GM18526 (cell line): ENCODE data around the gene SPC25.

ENCODE experiments used
- POLR2A ChIP-seq: IDR thresholded peaks from 3 replicates; pipeline ENCODE4 v1.6.1; 2011; ENCODE audit not compliant: insufficient read length; ENCODE audit errors: extremely low read depth

SPC25 gene

DNA sequence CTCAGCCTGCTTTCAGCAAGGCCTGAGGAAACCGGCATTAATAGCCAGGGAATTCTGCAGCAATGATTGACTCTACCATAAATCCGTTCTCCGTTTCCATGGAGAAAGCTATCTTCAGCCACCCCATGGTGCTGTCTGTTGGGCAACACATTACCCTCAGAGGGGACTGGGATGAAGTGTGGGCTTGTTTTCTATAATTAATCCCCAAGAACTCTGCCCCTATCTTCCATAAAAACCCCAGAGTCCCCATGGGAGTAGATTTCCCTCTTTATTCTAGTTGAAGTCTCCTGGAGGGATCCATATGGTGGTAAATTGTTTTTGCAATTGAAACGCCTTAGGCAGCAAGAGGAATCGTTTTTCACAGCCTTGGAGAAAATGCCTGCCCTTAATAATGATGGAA lies 20.1 kb upstream of the SPC25 start:
- no peak for TF ChIP-seq POLR2A

- TF ChIP-seq POLR2A = no peak
Observed at GRCh38 chr2:168907940-168908662, 17.9 kb upstream of the SPC25 start.

DNA sequence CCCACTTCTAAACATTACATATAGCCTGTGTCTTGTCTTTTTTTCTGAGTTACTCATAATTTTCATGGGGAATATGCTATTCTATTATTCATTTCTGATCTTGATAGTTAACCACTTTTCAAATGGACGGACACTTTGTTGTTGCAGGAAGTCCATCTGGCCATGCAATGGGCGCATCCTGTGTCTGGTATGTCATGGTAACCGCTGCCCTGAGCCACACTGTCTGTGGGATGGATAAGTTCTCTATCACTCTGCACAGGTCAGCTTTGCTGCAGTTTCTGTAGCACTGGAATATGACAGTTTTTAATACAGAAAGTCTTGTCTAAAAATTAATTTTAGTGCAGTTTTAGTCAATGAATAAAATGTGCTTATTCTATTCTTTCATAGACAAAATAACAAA lies 14.1 kb upstream of the SPC25 start:
- no peak for TF ChIP-seq POLR2A

GRCh38 chr2:168903888-168904287 lies 13.7 kb upstream of the SPC25 start:
- TF ChIP-seq POLR2A = no peak

DNA sequence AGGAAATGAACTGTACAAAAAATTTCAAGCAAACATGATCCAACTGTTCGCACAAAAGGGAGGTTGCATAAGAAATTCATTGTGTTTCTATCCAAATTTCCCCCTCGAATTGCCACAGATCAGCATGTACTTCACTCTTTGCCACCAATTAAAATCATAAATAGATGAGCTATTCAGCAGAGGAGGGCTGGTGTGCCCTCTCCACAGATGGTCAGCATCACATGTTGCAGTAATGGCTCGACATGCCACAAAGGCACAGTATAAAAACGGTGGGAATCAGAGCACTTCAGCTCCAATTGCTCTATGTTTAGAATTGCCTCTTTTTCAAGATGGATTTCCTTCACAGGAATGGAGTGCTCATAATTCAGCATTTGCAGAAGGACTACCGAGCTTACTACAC lies 10.8 kb upstream of the SPC25 start, which contains the start of gene G6PC2:
G6PC2 (plus strand) TSS at position 289 of the 400 bp plus-strand sequence; CDS start at position 330, 41 bp downstream.
- TF ChIP-seq POLR2A = no peak

DNA sequence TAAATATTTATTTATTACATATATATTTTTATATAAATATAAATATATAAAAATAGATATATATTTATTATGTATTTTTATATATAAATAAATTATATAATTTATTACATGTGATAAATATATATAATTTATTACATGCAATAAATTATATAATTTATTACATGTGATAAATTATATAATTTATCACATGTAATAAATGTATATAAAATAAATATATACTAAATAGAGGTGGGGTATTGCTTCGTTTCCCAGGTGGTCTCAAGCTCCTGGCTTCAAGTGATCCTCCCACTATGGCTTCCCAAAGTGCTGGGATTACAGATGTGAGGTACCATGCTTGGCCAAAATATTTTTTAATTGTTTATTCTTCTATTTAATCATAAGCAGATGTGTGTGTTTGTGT lies 7.2 kb upstream of the SPC25 start:
- no peak for TF ChIP-seq POLR2A

DNA sequence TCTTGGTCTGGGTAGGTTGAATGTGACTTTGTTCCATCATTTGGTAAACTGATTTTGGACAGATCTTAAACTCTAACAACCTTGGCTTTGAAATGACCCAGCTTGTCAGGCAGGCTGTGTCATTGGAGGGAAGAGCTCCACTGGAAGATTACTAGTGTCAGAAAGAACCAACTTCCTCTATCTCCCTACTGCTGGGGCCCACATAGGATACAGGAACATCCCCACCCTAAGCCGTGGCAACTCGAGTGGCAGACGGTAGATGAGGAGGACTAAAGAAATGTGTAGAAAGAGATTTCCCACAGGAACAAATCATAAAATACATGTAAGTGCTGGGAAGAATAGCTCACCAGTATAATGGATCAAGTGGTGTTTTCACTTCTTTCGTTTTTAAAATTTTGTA lies 6.6 kb upstream of the SPC25 start:
- TF ChIP-seq POLR2A = no peak

GRCh38 chr2:168895771-168896170 lies 5.5 kb upstream of the SPC25 start:
- TF ChIP-seq POLR2A = no peak

- TF ChIP-seq POLR2A = no peak
Observed at GRCh38 chr2:168894720-168895119, 4.5 kb upstream of the SPC25 start.

- no peak for TF ChIP-seq POLR2A
Observed at GRCh38 chr2:168894101-168894500, 3.9 kb upstream of the SPC25 start.

GRCh38 chr2:168892327-168892726 lies 2.1 kb upstream of the SPC25 start:
- no peak for TF ChIP-seq POLR2A

DNA sequence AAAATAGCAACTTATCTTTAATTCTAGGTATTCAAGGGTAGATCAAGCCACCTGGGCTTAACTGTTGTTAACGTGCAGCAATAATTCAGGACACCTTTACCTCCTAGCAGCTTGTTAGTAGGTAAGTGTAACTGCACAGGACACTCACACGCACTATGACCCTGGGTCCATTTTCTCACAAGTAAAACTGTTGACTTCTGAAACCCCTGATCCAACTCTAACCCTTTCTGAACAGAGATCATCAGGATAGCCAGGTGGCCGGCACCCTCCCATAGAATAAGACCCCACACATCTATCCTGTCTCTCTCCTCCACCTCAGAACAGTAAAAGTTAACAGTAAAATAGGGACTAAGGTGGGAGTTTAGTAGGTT lies 610 bp downstream of the SPC25 start:
- no peak for TF ChIP-seq POLR2A

GRCh38 chr2:168884975-168885374 lies 5.3 kb downstream of the SPC25 start:
- no peak for TF ChIP-seq POLR2A

GRCh38 chr2:168874368-168875054 lies 15.7 kb downstream of the SPC25 start:
- no peak for TF ChIP-seq POLR2A

GRCh38 chr2:168858146-168858545 lies 32.1 kb downstream of the SPC25 start:
- no peak for TF ChIP-seq POLR2A

DNA sequence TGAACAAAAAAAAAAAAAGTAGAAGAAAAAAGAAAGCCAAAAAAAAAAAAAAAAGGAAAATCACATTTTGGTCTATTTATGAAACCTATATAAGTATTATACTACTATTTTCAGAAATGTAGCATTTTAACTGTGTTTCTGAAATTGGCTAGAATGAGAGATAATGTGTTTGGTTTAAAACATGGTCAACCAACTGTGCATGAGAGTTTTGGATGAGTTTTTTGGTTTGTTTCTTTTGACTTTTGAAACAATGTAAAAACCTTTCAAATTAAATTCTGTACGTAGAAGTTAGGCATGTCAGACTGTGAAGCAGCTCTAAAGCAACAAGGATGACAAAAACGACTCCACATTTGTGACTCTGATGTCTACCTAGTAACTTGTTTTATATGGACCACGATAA lies 34.6 kb downstream of the SPC25 start:
- TF ChIP-seq POLR2A = no peak

- TF ChIP-seq POLR2A = no peak
Observed at GRCh38 chr2:168854651-168855050, 35.6 kb downstream of the SPC25 start.
